Measurements from ENCODE around the gene S1PR5.

DNA sequence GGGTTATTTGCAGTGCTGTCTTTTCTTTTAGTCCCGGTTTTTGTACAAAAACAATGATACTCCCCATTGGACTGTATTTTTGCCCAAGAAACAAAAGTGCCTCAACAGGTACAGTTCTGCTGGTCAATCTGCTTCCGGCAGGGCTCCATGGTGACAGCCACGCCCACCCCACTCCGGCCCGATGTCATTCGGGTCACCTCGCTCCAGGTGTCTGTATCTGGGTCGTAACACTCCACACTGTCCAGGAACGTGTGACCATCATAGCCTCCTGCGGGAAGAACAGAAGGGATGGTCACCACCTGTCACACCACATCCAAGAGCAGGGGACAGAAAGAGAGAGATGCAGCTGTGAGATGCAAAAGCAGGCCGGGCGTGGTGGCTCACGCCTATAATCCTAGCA is 30.7 kb downstream of the S1PR5 start:
- TF ChIP-seq, protein P1, sequence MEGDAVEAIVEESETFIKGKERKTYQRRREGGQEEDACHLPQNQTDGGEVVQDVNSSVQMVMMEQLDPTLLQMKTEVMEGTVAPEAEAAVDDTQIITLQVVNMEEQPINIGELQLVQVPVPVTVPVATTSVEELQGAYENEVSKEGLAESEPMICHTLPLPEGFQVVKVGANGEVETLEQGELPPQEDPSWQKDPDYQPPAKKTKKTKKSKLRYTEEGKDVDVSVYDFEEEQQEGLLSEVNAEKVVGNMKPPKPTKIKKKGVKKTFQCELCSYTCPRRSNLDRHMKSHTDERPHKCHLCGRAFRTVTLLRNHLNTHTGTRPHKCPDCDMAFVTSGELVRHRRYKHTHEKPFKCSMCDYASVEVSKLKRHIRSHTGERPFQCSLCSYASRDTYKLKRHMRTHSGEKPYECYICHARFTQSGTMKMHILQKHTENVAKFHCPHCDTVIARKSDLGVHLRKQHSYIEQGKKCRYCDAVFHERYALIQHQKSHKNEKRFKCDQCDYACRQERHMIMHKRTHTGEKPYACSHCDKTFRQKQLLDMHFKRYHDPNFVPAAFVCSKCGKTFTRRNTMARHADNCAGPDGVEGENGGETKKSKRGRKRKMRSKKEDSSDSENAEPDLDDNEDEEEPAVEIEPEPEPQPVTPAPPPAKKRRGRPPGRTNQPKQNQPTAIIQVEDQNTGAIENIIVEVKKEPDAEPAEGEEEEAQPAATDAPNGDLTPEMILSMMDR (IDR thresholded peaks at IDR 0.05): no peak
- TF ChIP-seq POLR2A (IDR thresholded peaks at IDR 0.05): no peak

Measured in lower leg skin (tissue), 3 donors.